AML-193 (cell line): ENCODE measurements around the gene RASGEF1C.

ENCODE experiments used
- DNase-seq, 2 experiments: peaks; one replicate each; lab custom pipeline; 2025; lab: John Stamatoyannopoulos, UW

Gene RASGEF1C

GRCh38 chr5:180119031-180119902 is 89.7 kb downstream of the RASGEF1C start:
- DNase-seq, result no peak

GRCh38 chr5:180118391-180118791 is 90.6 kb downstream of the RASGEF1C start:
- no peak for DNase-seq

- DNase-seq, result no peak
These were observed 91.8 kb downstream of the RASGEF1C start for GRCh38 chr5:180117000-180117725.

GRCh38 chr5:180116077-180116999 is 92.7 kb downstream of the RASGEF1C start:
- DNase-seq, result no peak

GRCh38 chr5:180115326-180116076 is 93.5 kb downstream of the RASGEF1C start:
- no peak for DNase-seq

- no peak for DNase-seq
These were observed 94.6 kb downstream of the RASGEF1C start for GRCh38 chr5:180114304-180115003.

- DNase-seq, result no peak
These were observed 95.2 kb downstream of the RASGEF1C start for GRCh38 chr5:180113660-180114303.

GRCh38 chr5:180112181-180112861 is 96.7 kb downstream of the RASGEF1C start:
- no peak for DNase-seq

GRCh38 chr5:180111273-180112002 is 97.6 kb downstream of the RASGEF1C start:
- DNase-seq, result no peak

- no peak for DNase-seq
These were observed 99.1 kb downstream of the RASGEF1C start for GRCh38 chr5:180109920-180110319.

- DNase-seq, result no peak
These were observed 102.0 kb downstream of the RASGEF1C start for GRCh38 chr5:180107005-180107404.

GRCh38 chr5:180105827-180106312 is 103.1 kb downstream of the RASGEF1C start:
- DNase-seq, result no peak

- DNase-seq, result no peak
These were observed 104.9 kb downstream of the RASGEF1C start for GRCh38 chr5:180104168-180104530.

GRCh38 chr5:180103487-180104167 is 105.4 kb downstream of the RASGEF1C start:
- DNase-seq, result no peak

- DNase-seq, result no peak
These were observed 106.4 kb downstream of the RASGEF1C start for GRCh38 chr5:180102636-180103035.

GRCh38 chr5:180101451-180102105 is 107.4 kb downstream of the RASGEF1C start:
- no peak for DNase-seq

GRCh38 chr5:180100621-180101450 is 108.2 kb downstream of the RASGEF1C start:
- DNase-seq, result no peak
